Measurements from ENCODE around the gene FAM177A1. TPM values are rescaled to one million over a fixed set of nuclear protein-coding genes. Genes with fewer than 3 reads are reported as not detected.

The FAM177A1 gene
- total and polyA plus RNA-seq, 2 of the 13 experiments (the other 11 are each of a cell fraction or from before 2014, with no cell fraction given), result 72.9 to 119 TPM

DNA sequence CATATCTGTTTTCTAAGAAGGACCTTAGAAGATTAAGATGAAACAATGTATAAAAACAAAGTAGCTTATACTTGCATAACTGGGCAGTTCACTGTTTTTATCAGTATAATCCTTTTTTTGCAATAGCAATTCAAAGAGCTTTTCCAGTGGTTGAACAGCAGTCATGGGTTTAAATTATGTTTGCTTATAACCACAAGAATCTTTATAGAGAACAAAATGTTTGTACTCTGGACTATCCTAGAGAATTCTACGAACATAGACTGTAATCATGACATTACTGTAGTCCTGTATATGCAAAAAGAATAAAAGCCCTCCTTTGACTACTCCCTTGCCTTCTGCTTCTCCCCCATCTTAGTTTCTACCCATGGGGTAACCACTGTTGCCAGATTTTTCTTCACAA lies 5.7 kb downstream of the FAM177A1 start:
- in situ Hi-C loops (cut with HindIII; ENCODE audit: extremely low pct_ligation_motif_present, low pct_unique_long_range_greater_than_20kb), result no loop called here
- no peaks in the 10 kb centered on the region; a peak in 1 of 5 replicates for H3K27me3 ChIP-seq (ENCODE audit: control insufficient read depth in 1 of 2, insufficient read depth in 2 of 2, low read length in 2 of 2)
- no peak overlapping the region for H3K27ac ChIP-seq (ENCODE audit: extremely low read length, insufficient read depth, low read length)
- WGBS (ENCODE audit: low lambda C conversion rate), result 52% methylated on average over 1 of the region's 1 CpG
- peaks cover 52% of the 10 kb centered on the region for H3K4me1 ChIP-seq (ENCODE audit: insufficient read depth, low read length)
- H2AFZ ChIP-seq (ENCODE audit: low read length), result no peak overlapping the region
- no peak overlapping the region for H3K4me3 ChIP-seq (replicated peaks in 1 of 3; ENCODE audit: insufficient read depth in 1 of 3, low read depth in 2 of 3, low read length in 3 of 3)
- ChIA-PET POLR2A (interaction anchor here (2.4 kb wide), 1 partner anchor 70 kb away, joined by 13 read pairs; the partner anchor contains the start of gene SRP54), CTCF (ENCODE audit: low intra/inter-chr PET ratio, low total read pairs) (no interaction called here)
- FAIRE-seq (peak; percentile 8), DNase-seq (ENCODE audit: low spot score) (peak; percentile 89), ATAC-seq (peak; percentile 54)
- H3K4me2 ChIP-seq (ENCODE audit: low read depth, low read length), result no peak overlapping the region
- H3K36me3 ChIP-seq (replicated peaks in 1 of 2; ENCODE audit: control insufficient read depth in 1 of 2, insufficient read depth in 2 of 2, low read length in 2 of 2), result peaks cover 7 to 21% of the 10 kb centered on the region in 2 experiments; a peak in 4 of 5 replicates
- H3K9me3 ChIP-seq (ENCODE audit: low read length), result no peaks in the 10 kb centered on the region
- peaks cover 11% of the 10 kb centered on the region for H3K79me2 ChIP-seq (ENCODE audit: insufficient read depth, low read length)
- H4K20me1 ChIP-seq (ENCODE audit: insufficient read depth, low read length), result no peaks in the 10 kb centered on the region
- no TSS peak for BruUV-seq (replicated peaks)
- intact Hi-C loops (cut with micrococcal nuclease; ENCODE audit: unreplicated experiment), result no loop called here
- no peak overlapping the region for H3K9ac ChIP-seq (ENCODE audit: insufficient read depth, low read depth, low read length)
- TF ChIP-seq ZNF672 (CRISPR knock-in tag; IDR thresholded peaks at IDR 0.05) (no peak), HNF4A (CRISPR knock-in tag; IDR thresholded peaks at IDR 0.05) (0 out of 2 replicates have a peak, but pooled peaks have one; percentile 19), ZFP36L1 (CRISPR knock-in tag; IDR thresholded peaks at IDR 0.05) (no peak), MLXIP (CRISPR knock-in tag; IDR thresholded peaks at IDR 0.05; ENCODE audit: borderline replicate concordance) (0 out of 2 replicates have a peak, but pooled peaks have one; percentile 31), CBFB (CRISPR knock-in tag; IDR thresholded peaks at IDR 0.05) (peak; percentile 96), SUZ12 (IDR thresholded peaks at IDR 0.05; ENCODE audit: low read depth, low read length) (no peak), ZNF281 (CRISPR knock-in tag; IDR thresholded peaks at IDR 0.05; ENCODE audit: borderline replicate concordance) (no peak), TARDBP (CRISPR knock-in tag; IDR thresholded peaks at IDR 0.05) (no peak), ZNF503 (CRISPR knock-in tag; IDR thresholded peaks at IDR 0.05) (peak; percentile 38; the same call in 1 of the 2 replicates), E2F1 (CRISPR knock-in tag; IDR thresholded peaks at IDR 0.05) (0 out of 2 replicates have a peak, but pooled peaks have one; percentile 26)
- TF ChIP-seq, protein P1, sequence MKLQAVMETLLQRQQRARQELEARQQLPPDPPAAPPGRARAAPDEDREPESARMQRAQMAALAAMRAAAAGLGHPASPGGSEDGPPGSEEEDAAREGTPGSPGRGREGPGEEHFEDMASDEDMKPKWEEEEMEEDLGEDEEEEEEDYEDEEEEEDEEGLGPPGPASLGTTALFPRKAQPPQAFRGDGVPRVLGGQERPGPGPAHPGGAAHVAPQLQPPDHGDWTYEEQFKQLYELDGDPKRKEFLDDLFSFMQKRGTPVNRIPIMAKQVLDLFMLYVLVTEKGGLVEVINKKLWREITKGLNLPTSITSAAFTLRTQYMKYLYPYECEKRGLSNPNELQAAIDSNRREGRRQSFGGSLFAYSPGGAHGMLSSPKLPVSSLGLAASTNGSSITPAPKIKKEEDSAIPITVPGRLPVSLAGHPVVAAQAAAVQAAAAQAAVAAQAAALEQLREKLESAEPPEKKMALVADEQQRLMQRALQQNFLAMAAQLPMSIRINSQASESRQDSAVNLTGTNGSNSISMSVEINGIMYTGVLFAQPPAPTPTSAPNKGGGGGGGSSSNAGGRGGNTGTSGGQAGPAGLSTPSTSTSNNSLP (IDR thresholded peaks at IDR 0.05; ENCODE audit: low read depth, low read length), result peak; percentile 69; the same call in 1 of the 2 replicates
- TF ChIP-seq, protein P2, sequence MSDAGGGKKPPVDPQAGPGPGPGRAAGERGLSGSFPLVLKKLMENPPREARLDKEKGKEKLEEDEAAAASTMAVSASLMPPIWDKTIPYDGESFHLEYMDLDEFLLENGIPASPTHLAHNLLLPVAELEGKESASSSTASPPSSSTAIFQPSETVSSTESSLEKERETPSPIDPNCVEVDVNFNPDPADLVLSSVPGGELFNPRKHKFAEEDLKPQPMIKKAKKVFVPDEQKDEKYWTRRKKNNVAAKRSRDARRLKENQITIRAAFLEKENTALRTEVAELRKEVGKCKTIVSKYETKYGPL (CRISPR knock-in tag; IDR thresholded peaks at IDR 0.05), result 0 out of 2 replicates have a peak, but pooled peaks have one; percentile 22
